GM13977 (cell line): ENCODE measurements around the gene KRT6A.
"Not testable (repeated sequence)": the region's sequence is repeated elsewhere in the genome, so short reads cannot be mapped to it uniquely, and the experiment has no call there.

Source experiments
- DNase-seq: peaks from one replicate; pipeline ENCODE4 v3.0.0; 2012; ENCODE audit warnings: low spot score
- CTCF ChIP-seq: IDR thresholded peaks from 2 replicates; pipeline ENCODE4 v1.5.1; 2012; ENCODE audit warnings: mild to moderate bottlenecking, control low read depth; ENCODE audit not compliant: insufficient read depth; ENCODE audit errors: extremely low read depth, missing control alignments
- in situ Hi-C: fragments of 300-500 bp; cut with MboI; formaldehyde crosslinking; loops from one replicate; pipeline ENCODE4 v1.12.0; 2022; ENCODE audit warnings: low sequenced_read_pairs, low pct_unique_long_range_greater_than_20kb, mixed read lengths, inconsistent platforms; ENCODE audit not compliant: unreplicated experiment

KRT6A gene

GRCh38 chr12:52452101-52452500, 41.0 kb downstream of the KRT6A start, which contains the start of gene KRT6B:
Gene KRT6B, minus strand, starts transcription at chr12:52452146. Its CDS starts 68 bp downstream, at chr12:52452078.
- in situ Hi-C loops = no loop called here
- no peak for DNase-seq
- TF ChIP-seq CTCF = no peak

- DNase-seq = no peak
- TF ChIP-seq CTCF = no peak
- in situ Hi-C loops = no loop called here
These were observed 44.8 kb downstream of the KRT6A start for GRCh38 chr12:52448228-52448627.

GRCh38 chr12:52447196-52447595, 45.9 kb downstream of the KRT6A start:
- DNase-seq, in situ Hi-C loops: not testable (repeated sequence)

GRCh38 chr12:52446367-52447045, 46.6 kb downstream of the KRT6A start:
- DNase-seq = no peak
- TF ChIP-seq CTCF = no peak
- in situ Hi-C loops = no loop called here

- DNase-seq = no peak
- no peak for TF ChIP-seq CTCF
- in situ Hi-C loops = no loop called here
These were observed 47.2 kb downstream of the KRT6A start for GRCh38 chr12:52445876-52446275.

GRCh38 chr12:52444647-52445595, 48.1 kb downstream of the KRT6A start:
- TF ChIP-seq CTCF = no peak
- in situ Hi-C loops = no loop called here
- no peak for DNase-seq

- no peak for TF ChIP-seq CTCF
These were observed 49.1 kb downstream of the KRT6A start for GRCh38 chr12:52443966-52444365.

More at GRCh38 chr12:52443966-52444365, 49.1 kb downstream of the KRT6A start:
- no peak for DNase-seq
- in situ Hi-C loops = no loop called here
